Heart left ventricle (tissue), 16 donors: ENCODE data around the gene SCAI. TPM values are rescaled to one million over a fixed set of nuclear protein-coding genes. Genes with fewer than 3 reads are reported as not detected.

ENCODE experiments used
- ATAC-seq, 4 donors: fragments of 200-7000 bp; cut with Tn5 transposase; one replicate each; pipeline ENCODE4 v1.9.1; 2020 to 2022; ENCODE audit warnings: moderate library complexity in 4 of 4, mild to moderate bottlenecking in 3 of 4, moderate number of reproducible peaks in 1 of 4
- DNase-seq, 5 donors: peaks; one replicate each; pipeline ENCODE4 v3.0.0-alpha.2; 2020
- H3K27ac ChIP-seq, 12 donors: fragments of 200-600 bp; sonication (generic) in 4 of 12; one replicate each; pipeline versions ENCODE4 v1.5.0 to v1.8.0; 2016 to 2022; ENCODE audit warnings: mild to moderate bottlenecking in 2 of 12
- H3K27me3 ChIP-seq, 9 donors: fragments of 200-600 bp; sonication (generic) in 2 of 9; one replicate each; pipeline versions ENCODE4 v1.5.1 to v1.8.0; 2016 to 2022; ENCODE audit warnings: mild to moderate bottlenecking in 3 of 9
- H3K36me3 ChIP-seq, 9 donors: fragments of 200-600 bp; sonication (generic) in 2 of 9; one replicate each; pipeline versions ENCODE4 v1.5.0 to v1.8.0; 2018 to 2022; ENCODE audit warnings: mild to moderate bottlenecking in 2 of 9
- H3K4me1 ChIP-seq, 12 donors: fragments of 200-600 bp; sonication (generic) in 4 of 12; one replicate each; pipeline versions ENCODE4 v1.5.0 to v1.8.0; 2016 to 2022; ENCODE audit warnings: mild to moderate bottlenecking in 3 of 12
- H3K4me3 ChIP-seq, 12 donors: fragments of 200-600 bp; sonication (generic) in 4 of 12; one replicate each; pipeline versions ENCODE4 v1.5.0 to v1.8.0; 2017 to 2022; ENCODE audit warnings: mild to moderate bottlenecking in 9 of 12, moderate library complexity in 4 of 12
- H3K9me3 ChIP-seq, 12 donors: fragments of 200-600 bp; sonication (generic) in 4 of 12; one replicate each; pipeline versions ENCODE4 v1.5.0 to v1.8.0; 2016 to 2022; ENCODE audit warnings: mild to moderate bottlenecking in 1 of 12
- POLR2A ChIP-seq, 2 donors: fragments of 450-650 bp; IDR thresholded peaks; one replicate each; pipeline ENCODE4 v1.6.1; 2017; ENCODE audit warnings: antibody characterized with exemption in 2 of 2, mild to moderate bottlenecking in 2 of 2, moderate library complexity in 2 of 2
- WGBS, 4 donors: extraction: QIAGEN DNeasy Blood & Tissue Kit in 2 of 4; methylation state at CpG; one replicate each; pipeline versions ENCODE4 v1.1.5 to v1.1.7; 2013 to 2018; 5-methylcytosine and 5-hydroxymethylcytosine counted together
- intact Hi-C, 10 donors: fragments of 100-400 bp; cut with DNase I; formaldehyde crosslinking; loops; one replicate each; pipeline versions ENCODE4 v1.11.1 to v1.14.2; 2022
- polyA plus RNA-seq, 2 donors: library from polyadenylated mRNA; stranded (reverse); fragments of 200-250 nt; gene quantifications; one replicate each; pipeline ENCODE4 v1.2.3, GENCODE V29; 2013
- total RNA-seq, 9 donors: library from RNA; depleted of rRNA in 2 of 9; stranded (reverse); fragments of >200 nt in 2 of 9; fragmentation: NEBNext Ultra II Directional in 3 of 9; extraction: Animal tissue kit (Norgen Biotek cat#: 25700) in 3 of 9; gene quantifications; one replicate each; pipeline versions ENCODE4 v1.1.0 to v1.2.4, GENCODE V29; 2016 to 2023
- TF ChIP-seq, protein P1 (sequence below), 12 donors: fragments of 200-600 bp; sonication (generic) in 4 of 12; IDR thresholded peaks; one replicate each; pipeline versions ENCODE4 v1.5.0 to v1.8.0; 2018 to 2022; ENCODE audit warnings: antibody characterized with exemption in 12 of 12, mild to moderate bottlenecking in 5 of 12
- donor health status: ischemic (EF 13 %, LVEDD 7.1; RV severe dilation, severe dysfunction).
- donor health status: healthy with polysubstance abuse.
- donor health status: DM: no; HTN: yes; CAD: no.
- donor health status: DM: no; HTN: no; CAD: no.
- donor health status: ischemic (EF 25% LVEDD 6.9; RV normal size, moderate dysfunction).
- donor health status: ischemic (EF 25% LVEDD 5.7; RV mildly dilated, moderate dysfunction).
- donor health status: healthy.
- donor health status: DM: yes; HTN: yes; CAD: no.
- donor health status: ischemic (EF 35%, LVEDD 5.7; RV mildly dilated, moderate dysfunction).
- donor health status: nonischemic (EF 11% LVEDD 7.7; RV severe dilation, severe dysfunction).
- donor health status: DM: yes; HTN: yes; CAD: no.
- donor health status: PGD.
- donor health status: ischemic (EF 29% LVEDD 5.4; RV normal size, mild dysfunction).
- donor health status: nonischemic (EF 23%, LVEDD 6.1; RV moderate dilation, normal function).

SCAI gene
- total and polyA plus RNA-seq, 11 donors: 1.4 to 5.3 (median 3.8) TPM

DNA sequence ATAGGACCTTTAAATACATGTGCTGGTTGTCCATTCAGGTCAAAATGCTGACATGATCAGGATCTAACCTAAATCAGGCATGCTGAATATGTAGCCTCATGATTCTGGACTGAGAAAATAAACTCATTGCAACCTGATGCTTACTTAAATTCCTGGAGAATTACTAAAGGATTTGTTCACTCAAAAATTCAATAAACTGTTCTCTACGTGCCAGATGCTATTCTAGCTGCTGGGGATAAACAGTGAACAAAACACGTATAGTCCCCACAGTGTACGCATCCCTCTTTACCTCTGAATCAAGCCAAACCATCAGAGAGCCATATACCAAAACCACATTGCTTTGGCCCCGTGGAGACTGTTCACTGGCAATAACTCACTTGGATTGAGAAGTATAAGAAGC, 6.1 kb downstream of the SCAI start:
- TF ChIP-seq POLR2A (IDR thresholded peaks at IDR 0.05): no peak
- TF ChIP-seq, protein P1, sequence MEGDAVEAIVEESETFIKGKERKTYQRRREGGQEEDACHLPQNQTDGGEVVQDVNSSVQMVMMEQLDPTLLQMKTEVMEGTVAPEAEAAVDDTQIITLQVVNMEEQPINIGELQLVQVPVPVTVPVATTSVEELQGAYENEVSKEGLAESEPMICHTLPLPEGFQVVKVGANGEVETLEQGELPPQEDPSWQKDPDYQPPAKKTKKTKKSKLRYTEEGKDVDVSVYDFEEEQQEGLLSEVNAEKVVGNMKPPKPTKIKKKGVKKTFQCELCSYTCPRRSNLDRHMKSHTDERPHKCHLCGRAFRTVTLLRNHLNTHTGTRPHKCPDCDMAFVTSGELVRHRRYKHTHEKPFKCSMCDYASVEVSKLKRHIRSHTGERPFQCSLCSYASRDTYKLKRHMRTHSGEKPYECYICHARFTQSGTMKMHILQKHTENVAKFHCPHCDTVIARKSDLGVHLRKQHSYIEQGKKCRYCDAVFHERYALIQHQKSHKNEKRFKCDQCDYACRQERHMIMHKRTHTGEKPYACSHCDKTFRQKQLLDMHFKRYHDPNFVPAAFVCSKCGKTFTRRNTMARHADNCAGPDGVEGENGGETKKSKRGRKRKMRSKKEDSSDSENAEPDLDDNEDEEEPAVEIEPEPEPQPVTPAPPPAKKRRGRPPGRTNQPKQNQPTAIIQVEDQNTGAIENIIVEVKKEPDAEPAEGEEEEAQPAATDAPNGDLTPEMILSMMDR (IDR thresholded peaks at IDR 0.05): no peak
- Histone ChIP-seq H3K27ac (no peak overlapping the region), H3K4me3 (no peak overlapping the region), H3K36me3 (peaks cover 0 to 6% (median 0%) of the 10 kb centered on the region in 9 donors), H3K27me3 (no peaks in the 10 kb centered on the region), H3K4me1 (peaks cover 0 to 5% (median 0%) of the 10 kb centered on the region in 12 donors), H3K9me3 (no peaks in the 10 kb centered on the region)
- intact Hi-C loops: no loop called here
- DNase-seq (no peak), ATAC-seq (no peak)
- WGBS, 4 donors: 88 to 96% (median 91%) methylated on average over 4 of the region's 4 CpGs

DNA sequence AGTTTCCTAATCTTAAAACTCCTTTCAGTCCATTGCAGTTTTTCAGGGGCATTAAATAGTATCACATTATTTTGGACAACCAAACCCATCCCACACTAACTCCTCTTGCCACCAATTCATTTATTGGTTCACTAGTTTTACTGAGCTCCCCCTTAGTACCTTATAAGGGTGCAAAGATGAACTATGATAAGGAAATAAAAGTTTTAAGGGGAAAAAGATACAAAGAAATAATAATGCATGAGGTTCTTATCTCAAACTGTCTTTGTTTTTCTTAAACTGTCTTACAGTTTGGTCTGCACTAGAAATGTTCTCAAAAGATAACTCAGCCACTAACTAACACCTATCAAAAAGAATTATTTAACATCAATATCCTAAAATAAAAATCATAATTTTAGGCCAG, 8.4 kb downstream of the SCAI start:
- DNase-seq: no peak
- Histone ChIP-seq H3K4me3 (no peak overlapping the region), H3K4me1 (peaks cover 0 to 9% (median 0%) of the 10 kb centered on the region in 12 donors), H3K27ac (no peak overlapping the region), H3K9me3 (no peaks in the 10 kb centered on the region), H3K27me3 (no peaks in the 10 kb centered on the region), H3K36me3 (no peaks in the 10 kb centered on the region)
- ATAC-seq: no peak
- TF ChIP-seq, protein P1 (IDR thresholded peaks at IDR 0.05): no peak
- TF ChIP-seq POLR2A (IDR thresholded peaks at IDR 0.05): no peak
- intact Hi-C loops: no loop called here

DNA sequence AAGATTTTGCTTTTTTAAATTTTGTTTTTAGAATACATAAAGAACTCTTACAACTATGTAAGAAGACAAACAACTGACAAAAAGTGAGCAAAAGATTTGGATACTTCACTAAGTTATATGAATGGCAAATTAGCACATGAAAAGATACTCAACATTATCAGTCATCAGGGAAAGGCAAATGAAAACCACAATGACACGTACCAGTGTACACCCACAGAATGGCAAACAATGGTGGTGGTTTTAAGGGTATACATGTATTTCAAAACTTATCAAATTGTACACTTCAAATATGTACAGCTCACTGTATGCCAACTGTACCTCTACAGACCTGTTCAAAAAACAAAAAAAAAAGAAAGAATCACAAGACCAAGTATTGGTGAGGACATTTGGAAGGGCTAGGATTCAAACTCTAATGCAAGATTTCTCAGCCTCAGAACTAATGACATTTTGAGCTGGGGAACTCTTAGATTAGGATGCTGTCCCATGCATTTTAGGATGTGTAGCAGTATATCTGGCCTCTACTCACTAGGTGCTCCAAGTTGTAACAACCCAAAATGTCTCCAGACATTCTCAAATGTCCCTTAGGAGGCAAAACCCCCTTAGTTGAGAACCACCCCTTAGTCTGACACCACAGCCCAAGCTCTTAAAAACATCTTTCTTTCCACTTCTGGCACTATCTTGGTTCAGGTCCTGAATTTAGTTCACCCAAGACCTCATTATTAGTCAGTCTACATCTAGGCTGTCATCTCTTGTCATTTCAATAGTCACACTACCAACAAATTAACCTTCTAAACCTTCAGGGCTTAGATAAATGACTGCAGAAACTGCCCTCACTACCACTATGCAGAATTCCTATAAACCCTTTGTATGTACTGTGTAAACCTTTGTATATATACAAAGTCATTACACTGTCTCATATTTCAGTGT, 9.7 kb downstream of the SCAI start:
- Histone ChIP-seq H3K27me3 (no peaks in the 10 kb centered on the region), H3K9me3 (no peaks in the 10 kb centered on the region), H3K4me3 (no peak overlapping the region), H3K27ac (no peak overlapping the region), H3K4me1 (peaks cover 0 to 9% (median 0%) of the 10 kb centered on the region in 12 donors), H3K36me3 (no peaks in the 10 kb centered on the region)
- DNase-seq (no peak), ATAC-seq (no peak)
- intact Hi-C loops: no loop called here
- TF ChIP-seq POLR2A (IDR thresholded peaks at IDR 0.05): no peak
- TF ChIP-seq, protein P1 (IDR thresholded peaks at IDR 0.05): no peak
- 89 to 97% (median 94%) methylated on average over 1 of the region's 1 CpG for WGBS, 4 donors

DNA sequence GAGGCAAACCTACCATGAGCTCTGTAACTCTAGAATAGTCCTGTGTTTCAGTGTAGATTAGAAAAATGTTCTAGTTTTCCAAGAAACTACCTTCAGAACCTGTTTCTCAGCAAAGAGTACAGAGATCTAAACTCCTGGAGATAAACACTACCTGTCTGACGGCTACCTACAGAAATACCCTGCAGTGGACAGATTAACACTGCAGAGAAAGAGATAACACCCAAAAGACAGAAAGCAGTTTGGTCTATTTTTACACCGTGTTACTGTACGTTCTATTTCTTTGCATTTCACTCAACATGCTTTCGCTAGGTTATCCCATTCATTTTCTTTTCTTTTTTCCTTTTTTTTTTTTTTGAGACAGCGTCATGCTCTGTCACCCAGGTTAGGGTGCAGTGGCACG, 11.6 kb downstream of the SCAI start:
- Histone ChIP-seq H3K4me3 (no peak overlapping the region), H3K4me1 (peaks cover 0 to 9% (median under 1%) of the 10 kb centered on the region in 12 donors), H3K36me3 (no peaks in the 10 kb centered on the region), H3K9me3 (no peaks in the 10 kb centered on the region), H3K27ac (no peak overlapping the region), H3K27me3 (no peaks in the 10 kb centered on the region)
- TF ChIP-seq, protein P1 (IDR thresholded peaks at IDR 0.05): no peak
- no peak for TF ChIP-seq POLR2A (IDR thresholded peaks at IDR 0.05)
- intact Hi-C loops: no loop called here
- 65 to 69% (median 67%) methylated on average over 6 of the region's 6 CpGs for WGBS, 4 donors
- DNase-seq (no peak), ATAC-seq (no peak)
